Testis (tissue), 3 donors: ENCODE data around the gene YIPF4. TPM values are rescaled to one million over a fixed set of nuclear protein-coding genes. Genes with fewer than 3 reads are reported as not detected.

Experiments
- polyA plus RNA-seq: library from polyadenylated mRNA; stranded (reverse); fragments of 350-450 nt; fragmentation: Illumina TruSeq; extraction: RNeasy Lipid Tissue Mini Kit (QIAGEN cat#74804); gene quantifications from one replicate; pipeline ENCODE4 v1.2.3, GENCODE V29; 2014; ENCODE audit warnings: low read depth, low replicate concordance; ENCODE audit not compliant: insufficient read depth
- total RNA-seq, 2 donors: library from RNA; depleted of rRNA; stranded (reverse); fragments of >200 nt; gene quantifications; one replicate each; pipeline ENCODE4 v1.2.3, GENCODE V29; 2016

YIPF4 gene
- total and polyA plus RNA-seq, 3 donors from 2014 or later: 13.9 to 41.2 (median 16.0) TPM

Other genes starting within 250 kb of the YIPF4 start
- gene DPY30, start 238.1 kb upstream of the YIPF4 start, total RNA-seq: 10 to 100 TPM; 31.8 to 37.2 TPM
- gene DPY30, start 238.1 kb upstream of the YIPF4 start, polyA plus RNA-seq: 53.7 TPM
- gene SPAST, start 214.3 kb upstream of the YIPF4 start, total RNA-seq: 10 to 100 TPM; 28.3 to 34.2 TPM
- 18.4 TPM for gene SPAST, start 214.3 kb upstream of the YIPF4 start, polyA plus RNA-seq
- 10 to 100 TPM; 19.1 to 23.1 TPM for gene SLC30A6, start 112.0 kb upstream of the YIPF4 start, total RNA-seq
- gene SLC30A6, start 112.0 kb upstream of the YIPF4 start, polyA plus RNA-seq: 11.8 TPM
- under 1 TPM; 0.43 to 0.63 TPM for gene NLRC4, start 13.0 kb upstream of the YIPF4 start, total RNA-seq
- gene NLRC4, start 13.0 kb upstream of the YIPF4 start, polyA plus RNA-seq: 0.70 TPM
- 100 to 1,000 TPM; 177 to 182 TPM for gene BIRC6, start 79.1 kb downstream of the YIPF4 start, total RNA-seq
- 48.9 TPM for gene BIRC6, start 79.1 kb downstream of the YIPF4 start, polyA plus RNA-seq